Smooth muscle cell of the brain vasculature (primary cell): ENCODE data around the gene SGIP1.

Source experiments
- DNase-seq: peaks from one replicate; pipeline ENCODE4 v3.0.0-alpha.2; 2012; ENCODE audit warnings: low read depth, low spot score

The SGIP1 gene

DNA sequence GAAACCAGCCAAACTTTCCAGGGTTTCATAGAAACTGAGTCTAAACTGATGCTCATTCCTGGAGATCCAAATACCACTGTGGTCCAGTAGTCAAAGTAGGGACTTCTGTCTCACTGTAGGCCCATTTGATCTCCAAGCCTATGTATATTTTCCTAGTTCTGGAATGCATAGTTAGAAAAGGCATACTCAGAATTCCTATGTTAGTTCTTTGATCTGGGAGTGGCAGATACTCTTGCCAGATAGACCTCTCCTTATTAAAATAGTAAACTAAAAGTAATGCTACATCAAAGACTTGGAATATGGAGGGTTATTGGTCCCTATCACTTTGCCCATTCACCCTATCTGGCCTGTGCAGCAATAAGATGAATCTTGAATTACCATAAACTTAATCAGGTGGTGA, 10.4 kb upstream of the SGIP1 start:
- no peak for DNase-seq

GRCh38 chr1:66525086-66525485, 8.9 kb upstream of the SGIP1 start:
- no peak for DNase-seq

DNA sequence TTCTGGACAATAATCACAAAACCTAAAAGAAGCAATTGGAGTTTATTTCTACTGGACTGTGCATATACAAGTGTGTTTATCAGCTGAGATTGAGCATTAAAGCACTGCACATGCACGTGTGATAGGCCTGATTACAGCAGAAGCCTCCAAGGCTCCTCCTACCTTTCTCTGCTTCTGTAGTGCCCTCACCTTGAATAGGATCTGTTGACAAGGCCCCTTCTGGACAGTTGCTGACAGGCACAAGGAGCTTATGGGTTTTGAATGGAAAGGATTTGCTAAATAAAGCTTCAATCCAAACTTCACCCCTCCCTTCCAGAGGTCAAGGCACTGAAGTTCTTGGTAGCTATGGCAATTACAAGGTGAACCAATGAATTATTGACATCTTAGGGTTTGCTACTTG, 7.9 kb upstream of the SGIP1 start:
- DNase-seq, result no peak

DNA sequence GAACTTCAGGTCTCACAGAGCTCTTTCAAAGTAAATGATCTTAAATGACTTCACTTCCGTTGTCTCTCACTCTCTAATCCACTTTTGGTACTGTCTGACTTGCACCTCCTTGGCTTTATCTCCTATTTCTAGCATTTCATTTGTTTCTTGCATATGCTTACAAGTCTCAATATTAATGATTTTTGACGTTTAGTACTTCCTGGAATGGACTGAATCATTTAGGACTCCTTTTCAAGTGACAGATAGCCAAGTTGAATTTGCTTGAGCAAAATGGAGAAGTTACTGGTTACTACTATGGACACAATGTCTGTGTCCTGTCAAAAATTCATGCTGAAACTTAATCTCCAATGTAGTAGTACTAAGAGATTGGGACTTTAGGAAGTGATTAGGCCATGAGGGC, 7.0 kb upstream of the SGIP1 start:
- DNase-seq, result no peak

GRCh38 chr1:66527686-66528085, 6.3 kb upstream of the SGIP1 start:
- DNase-seq, result no peak

GRCh38 chr1:66528580-66528979, 5.4 kb upstream of the SGIP1 start:
- no peak for DNase-seq

GRCh38 chr1:66532214-66532613, 1.7 kb upstream of the SGIP1 start:
- no peak for DNase-seq

- no peak for DNase-seq
Observed at GRCh38 chr1:66532798-66533783, 862 bp upstream of the SGIP1 start.

DNA sequence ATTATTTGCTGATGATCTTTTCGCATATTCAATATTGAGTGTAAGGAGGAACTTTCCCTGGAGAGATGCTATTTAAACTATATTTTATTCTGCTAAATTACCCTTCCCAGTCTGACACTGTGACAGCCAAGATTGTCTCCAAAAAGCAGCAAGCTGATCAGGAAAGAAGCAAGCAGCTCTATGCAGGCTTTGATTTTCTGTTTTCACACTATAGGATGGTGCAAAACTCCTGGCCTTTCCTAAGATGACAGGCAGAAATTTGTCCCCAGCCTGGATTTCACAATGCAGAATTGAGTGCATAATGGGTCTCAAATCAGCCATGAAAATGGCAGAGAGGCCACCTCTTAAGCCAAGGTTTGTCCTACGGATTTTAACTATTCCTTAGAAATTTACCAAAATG, 1.1 kb downstream of the SGIP1 start:
- DNase-seq, result no peak

DNA sequence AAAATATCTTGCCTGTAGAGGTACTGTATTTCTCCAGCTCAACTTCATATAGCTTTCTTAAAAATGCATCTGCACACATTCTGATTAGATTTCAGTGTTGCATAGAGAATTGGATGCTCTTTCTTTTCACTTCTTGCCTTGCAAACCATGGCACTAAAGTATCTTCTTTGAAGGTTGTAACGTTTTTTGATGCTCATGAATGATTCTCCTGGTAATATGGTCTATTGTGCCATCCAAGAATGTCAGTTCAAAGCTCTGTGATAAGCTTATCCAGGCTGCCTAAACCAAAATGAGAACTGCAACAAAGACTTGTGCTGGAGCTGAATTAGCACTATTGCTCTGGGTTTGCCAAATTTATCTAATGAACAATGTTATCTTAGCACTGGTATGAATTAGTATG, 1.9 kb downstream of the SGIP1 start:
- no peak for DNase-seq

GRCh38 chr1:66537718-66538117, 3.8 kb downstream of the SGIP1 start:
- DNase-seq, result no peak

- DNase-seq, result no peak
Observed at GRCh38 chr1:66539491-66539890, 5.5 kb downstream of the SGIP1 start.

GRCh38 chr1:66540434-66541032, 6.6 kb downstream of the SGIP1 start:
- DNase-seq, result no peak

- no peak for DNase-seq
Observed at GRCh38 chr1:66542314-66542713, 8.4 kb downstream of the SGIP1 start.

GRCh38 chr1:66542811-66543767, 9.1 kb downstream of the SGIP1 start:
- no peak for DNase-seq

- no peak for DNase-seq
Observed at GRCh38 chr1:66546047-66546810, 12.3 kb downstream of the SGIP1 start.

DNA sequence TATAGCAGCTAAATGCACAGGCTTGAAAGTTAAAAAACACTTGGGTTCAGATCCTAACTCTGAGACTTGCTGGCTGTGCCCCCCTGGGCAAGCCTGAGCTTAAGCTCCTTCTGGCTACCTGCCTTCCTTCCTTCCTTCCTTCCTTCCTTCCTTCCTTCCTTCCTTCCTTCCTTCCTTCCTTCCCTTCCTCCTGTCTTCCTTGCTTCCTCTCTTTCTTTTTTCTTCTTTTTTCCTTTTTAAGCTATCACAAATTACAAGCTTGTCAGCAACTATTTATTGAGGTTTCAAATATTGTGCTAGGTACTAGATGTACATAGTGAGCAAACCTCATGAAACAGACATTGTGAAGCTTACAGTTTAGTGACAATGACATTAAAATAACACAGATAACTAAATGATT, 15.1 kb downstream of the SGIP1 start:
- no peak for DNase-seq

- DNase-seq, result no peak
Observed at GRCh38 chr1:66550243-66550642, 16.3 kb downstream of the SGIP1 start.

- no peak for DNase-seq
Observed at GRCh38 chr1:66552287-66552686, 18.3 kb downstream of the SGIP1 start.

- no peak for DNase-seq
Observed at GRCh38 chr1:66552829-66553228, 18.9 kb downstream of the SGIP1 start.

- DNase-seq, result no peak
Observed at GRCh38 chr1:66553846-66554245, 19.9 kb downstream of the SGIP1 start.
